ENCODE results near the gene GMIP.

The GMIP gene

GRCh38 chr19:19642506-19643157 lies 825 bp downstream of the GMIP start:
- peak; percentile 8 for DNase-seq (ENCODE audit: low read depth)
- TF ChIP-seq, protein P1, sequence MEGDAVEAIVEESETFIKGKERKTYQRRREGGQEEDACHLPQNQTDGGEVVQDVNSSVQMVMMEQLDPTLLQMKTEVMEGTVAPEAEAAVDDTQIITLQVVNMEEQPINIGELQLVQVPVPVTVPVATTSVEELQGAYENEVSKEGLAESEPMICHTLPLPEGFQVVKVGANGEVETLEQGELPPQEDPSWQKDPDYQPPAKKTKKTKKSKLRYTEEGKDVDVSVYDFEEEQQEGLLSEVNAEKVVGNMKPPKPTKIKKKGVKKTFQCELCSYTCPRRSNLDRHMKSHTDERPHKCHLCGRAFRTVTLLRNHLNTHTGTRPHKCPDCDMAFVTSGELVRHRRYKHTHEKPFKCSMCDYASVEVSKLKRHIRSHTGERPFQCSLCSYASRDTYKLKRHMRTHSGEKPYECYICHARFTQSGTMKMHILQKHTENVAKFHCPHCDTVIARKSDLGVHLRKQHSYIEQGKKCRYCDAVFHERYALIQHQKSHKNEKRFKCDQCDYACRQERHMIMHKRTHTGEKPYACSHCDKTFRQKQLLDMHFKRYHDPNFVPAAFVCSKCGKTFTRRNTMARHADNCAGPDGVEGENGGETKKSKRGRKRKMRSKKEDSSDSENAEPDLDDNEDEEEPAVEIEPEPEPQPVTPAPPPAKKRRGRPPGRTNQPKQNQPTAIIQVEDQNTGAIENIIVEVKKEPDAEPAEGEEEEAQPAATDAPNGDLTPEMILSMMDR (conservative IDR thresholded peaks at IDR 0.05; ENCODE audit: low read length): no peak
- H3K4me3 ChIP-seq (ENCODE audit: low read length): peak overlapping the region; percentile 89

GRCh38 chr19:19637523-19638251 lies 5.8 kb downstream of the GMIP start:
- TF ChIP-seq, protein P1 (conservative IDR thresholded peaks at IDR 0.05; ENCODE audit: low read length): no peak
- H3K4me3 ChIP-seq (ENCODE audit: low read length): no peak overlapping the region
- no peak for DNase-seq (ENCODE audit: low read depth)

DNA sequence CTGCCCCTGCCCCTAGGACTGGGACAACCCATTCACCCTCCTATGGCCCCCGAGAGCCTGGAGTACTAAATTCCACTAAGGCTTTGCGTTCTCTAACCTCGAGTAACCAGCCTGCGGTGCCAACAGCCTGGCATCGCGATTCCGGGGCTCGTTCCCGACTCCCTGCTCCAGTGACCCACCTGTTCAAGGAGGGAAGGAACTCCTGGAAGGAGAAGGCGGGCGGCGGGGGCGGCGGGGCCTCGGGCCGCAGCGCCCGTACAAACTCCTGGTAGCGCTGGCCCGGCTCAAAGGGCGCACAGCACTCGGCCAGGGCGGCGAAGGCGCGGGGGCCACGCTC lies 6.3 kb downstream of the GMIP start:
- no peak overlapping the region for H3K4me3 ChIP-seq (ENCODE audit: low read length)
- no peak for DNase-seq (ENCODE audit: low read depth)
- TF ChIP-seq, protein P1 (conservative IDR thresholded peaks at IDR 0.05; ENCODE audit: low read length): no peak

- no peak overlapping the region for H3K4me3 ChIP-seq (ENCODE audit: low read length)
- no peak for DNase-seq (ENCODE audit: low read depth)
- TF ChIP-seq, protein P1 (conservative IDR thresholded peaks at IDR 0.05; ENCODE audit: low read length): no peak
Measured at GRCh38 chr19:19636573-19637185, 6.8 kb downstream of the GMIP start.

DNA sequence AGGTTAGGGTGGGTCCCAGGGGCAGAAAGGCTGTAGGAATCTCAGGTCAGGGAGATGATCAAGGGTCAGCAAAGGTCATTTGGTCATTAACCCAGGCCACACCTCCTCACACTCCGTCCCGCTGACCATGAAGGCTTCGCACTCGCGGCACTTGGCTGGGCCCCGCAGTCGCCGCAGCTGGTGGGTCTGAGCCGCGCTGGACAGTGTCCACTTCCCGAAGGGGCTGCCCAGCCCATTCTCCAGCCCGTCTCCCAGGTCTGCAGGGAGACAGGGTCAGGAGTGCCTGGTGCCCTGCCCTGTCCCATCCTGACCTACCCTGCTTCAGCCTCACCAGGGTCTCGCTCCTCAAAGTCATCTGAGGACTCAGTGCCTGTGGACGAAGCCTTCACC lies 8.1 kb downstream of the GMIP start:
- H3K4me3 ChIP-seq (ENCODE audit: low read length): no peak overlapping the region
- no peak for DNase-seq (ENCODE audit: low read depth)
- TF ChIP-seq, protein P1 (conservative IDR thresholded peaks at IDR 0.05; ENCODE audit: low read length): no peak

- DNase-seq (ENCODE audit: low read depth): no peak
- H3K4me3 ChIP-seq (ENCODE audit: low read length): no peak overlapping the region
- TF ChIP-seq, protein P1 (conservative IDR thresholded peaks at IDR 0.05; ENCODE audit: low read length): no peak
Measured at GRCh38 chr19:19634516-19635312, 8.7 kb downstream of the GMIP start.
